ENCODE measurements around the gene RAB3A.

The RAB3A gene

GRCh38 chr19:18168673-18169381 lies 35.0 kb downstream of the RAB3A start:
- H3K4me3 ChIP-seq (ENCODE audit: low read depth in 1 of 2, low read length in 2 of 2): no peak overlapping the region
- H3K9ac ChIP-seq (ENCODE audit: low read depth in 1 of 2, low read length in 2 of 2): no peak overlapping the region
- no peaks in the 10 kb centered on the region for H3K27me3 ChIP-seq (ENCODE audit: control insufficient read depth in 1 of 2, insufficient read depth in 2 of 2, low read length in 2 of 2)
- peaks cover 6% of the 10 kb centered on the region in 2 donors for H3K4me1 ChIP-seq (ENCODE audit: control insufficient read depth in 1 of 2, insufficient read depth in 2 of 2, low read length in 2 of 2)
- no peak overlapping the region for H3K27ac ChIP-seq (ENCODE audit: low read depth, low read length)
- H3K36me3 ChIP-seq (ENCODE audit: control insufficient read depth in 1 of 2, insufficient read depth in 2 of 2, low read length in 2 of 2): peaks cover 11 to 35% of the 10 kb centered on the region in 2 donors
- no peaks in the 10 kb centered on the region for H3K9me3 ChIP-seq (ENCODE audit: control insufficient read depth in 1 of 2, low read length in 2 of 2)

- H3K27ac ChIP-seq (ENCODE audit: low read depth, low read length): no peak overlapping the region
- peaks cover 14 to 42% of the 10 kb centered on the region in 2 donors for H3K36me3 ChIP-seq (ENCODE audit: control insufficient read depth in 1 of 2, insufficient read depth in 2 of 2, low read length in 2 of 2)
Measured at GRCh38 chr19:18167975-18168645, 35.7 kb downstream of the RAB3A start.

GRCh38 chr19:18167011-18167410 lies 36.8 kb downstream of the RAB3A start:
- Histone ChIP-seq H3K4me3 (ENCODE audit: low read depth in 1 of 2, low read length in 2 of 2) (no peak overlapping the region), H3K9me3 (ENCODE audit: control insufficient read depth in 1 of 2, low read length in 2 of 2) (no peaks in the 10 kb centered on the region), H3K4me1 (ENCODE audit: control insufficient read depth in 1 of 2, insufficient read depth in 2 of 2, low read length in 2 of 2) (no peaks in the 10 kb centered on the region), H3K27ac (ENCODE audit: low read depth, low read length) (no peak overlapping the region), H3K27me3 (ENCODE audit: control insufficient read depth in 1 of 2, insufficient read depth in 2 of 2, low read length in 2 of 2) (no peaks in the 10 kb centered on the region), H3K9ac (ENCODE audit: low read depth in 1 of 2, low read length in 2 of 2) (no peak overlapping the region), H3K36me3 (ENCODE audit: control insufficient read depth in 1 of 2, insufficient read depth in 2 of 2, low read length in 2 of 2) (peaks cover 17 to 51% of the 10 kb centered on the region in 2 donors)

More at GRCh38 chr19:18167975-18168645, 35.7 kb downstream of the RAB3A start:
- H3K27me3 ChIP-seq (ENCODE audit: control insufficient read depth in 1 of 2, insufficient read depth in 2 of 2, low read length in 2 of 2): no peaks in the 10 kb centered on the region
- no peaks in the 10 kb centered on the region for H3K9me3 ChIP-seq (ENCODE audit: control insufficient read depth in 1 of 2, low read length in 2 of 2)
- H3K4me1 ChIP-seq (ENCODE audit: control insufficient read depth in 1 of 2, insufficient read depth in 2 of 2, low read length in 2 of 2): peaks cover 0 to 2% of the 10 kb centered on the region in 2 donors
- no peak overlapping the region for H3K9ac ChIP-seq (ENCODE audit: low read depth in 1 of 2, low read length in 2 of 2)
- no peak overlapping the region for H3K4me3 ChIP-seq (ENCODE audit: low read depth in 1 of 2, low read length in 2 of 2)

- Histone ChIP-seq H3K4me3 (ENCODE audit: low read depth in 1 of 2, low read length in 2 of 2) (no peak overlapping the region), H3K4me1 (ENCODE audit: control insufficient read depth in 1 of 2, insufficient read depth in 2 of 2, low read length in 2 of 2) (peaks cover 5 to 6% of the 10 kb centered on the region in 2 donors), H3K36me3 (ENCODE audit: control insufficient read depth in 1 of 2, insufficient read depth in 2 of 2, low read length in 2 of 2) (peaks cover 17 to 56% of the 10 kb centered on the region in 2 donors)
Measured at GRCh38 chr19:18165794-18166544, 37.9 kb downstream of the RAB3A start.

GRCh38 chr19:18164072-18164471 lies 39.8 kb downstream of the RAB3A start:
- peaks cover 17 to 52% of the 10 kb centered on the region in 2 donors for H3K36me3 ChIP-seq (ENCODE audit: control insufficient read depth in 1 of 2, insufficient read depth in 2 of 2, low read length in 2 of 2)
- no peak overlapping the region for H3K9ac ChIP-seq (ENCODE audit: low read depth in 1 of 2, low read length in 2 of 2)

More at GRCh38 chr19:18165794-18166544, 37.9 kb downstream of the RAB3A start:
- Histone ChIP-seq H3K27me3 (ENCODE audit: control insufficient read depth in 1 of 2, insufficient read depth in 2 of 2, low read length in 2 of 2) (no peaks in the 10 kb centered on the region), H3K9me3 (ENCODE audit: control insufficient read depth in 1 of 2, low read length in 2 of 2) (no peaks in the 10 kb centered on the region), H3K27ac (ENCODE audit: low read depth, low read length) (no peak overlapping the region), H3K9ac (ENCODE audit: low read depth in 1 of 2, low read length in 2 of 2) (no peak overlapping the region)

GRCh38 chr19:18161636-18162002 lies 42.2 kb downstream of the RAB3A start:
- Histone ChIP-seq H3K36me3 (ENCODE audit: control insufficient read depth in 1 of 2, insufficient read depth in 2 of 2, low read length in 2 of 2) (peaks cover 13 to 34% of the 10 kb centered on the region in 2 donors), H3K9me3 (ENCODE audit: control insufficient read depth in 1 of 2, low read length in 2 of 2) (no peaks in the 10 kb centered on the region), H3K27me3 (ENCODE audit: control insufficient read depth in 1 of 2, insufficient read depth in 2 of 2, low read length in 2 of 2) (no peaks in the 10 kb centered on the region), H3K4me3 (ENCODE audit: low read depth in 1 of 2, low read length in 2 of 2) (peak overlapping the region; percentile 13 to 51), H3K9ac (ENCODE audit: low read depth in 1 of 2, low read length in 2 of 2) (no peak overlapping the region), H3K27ac (ENCODE audit: low read depth, low read length) (no peak overlapping the region), H3K4me1 (ENCODE audit: control insufficient read depth in 1 of 2, insufficient read depth in 2 of 2, low read length in 2 of 2) (peaks cover 21 to 22% of the 10 kb centered on the region in 2 donors)

More at GRCh38 chr19:18164072-18164471, 39.8 kb downstream of the RAB3A start:
- Histone ChIP-seq H3K9me3 (ENCODE audit: control insufficient read depth in 1 of 2, low read length in 2 of 2) (no peaks in the 10 kb centered on the region), H3K4me3 (ENCODE audit: low read depth in 1 of 2, low read length in 2 of 2) (no peak overlapping the region), H3K27ac (ENCODE audit: low read depth, low read length) (no peak overlapping the region), H3K4me1 (ENCODE audit: control insufficient read depth in 1 of 2, insufficient read depth in 2 of 2, low read length in 2 of 2) (peaks cover 10 to 13% of the 10 kb centered on the region in 2 donors), H3K27me3 (ENCODE audit: control insufficient read depth in 1 of 2, insufficient read depth in 2 of 2, low read length in 2 of 2) (no peaks in the 10 kb centered on the region)

GRCh38 chr19:18160971-18161635 lies 42.7 kb downstream of the RAB3A start:
- no peaks in the 10 kb centered on the region for H3K9me3 ChIP-seq (ENCODE audit: control insufficient read depth in 1 of 2, low read length in 2 of 2)
- no peaks in the 10 kb centered on the region for H3K27me3 ChIP-seq (ENCODE audit: control insufficient read depth in 1 of 2, insufficient read depth in 2 of 2, low read length in 2 of 2)
- peak overlapping the region; percentile 43 to 63 for H3K9ac ChIP-seq (ENCODE audit: low read depth in 1 of 2, low read length in 2 of 2)
- H3K36me3 ChIP-seq (ENCODE audit: control insufficient read depth in 1 of 2, insufficient read depth in 2 of 2, low read length in 2 of 2): peaks cover 12 to 30% of the 10 kb centered on the region in 2 donors
- H3K4me3 ChIP-seq (ENCODE audit: low read depth in 1 of 2, low read length in 2 of 2): peak overlapping the region; percentile 40 to 51
- no peak overlapping the region for H3K27ac ChIP-seq (ENCODE audit: low read depth, low read length)
- peaks cover 26 to 27% of the 10 kb centered on the region in 2 donors for H3K4me1 ChIP-seq (ENCODE audit: control insufficient read depth in 1 of 2, insufficient read depth in 2 of 2, low read length in 2 of 2)

- H3K9ac ChIP-seq (ENCODE audit: low read depth in 1 of 2, low read length in 2 of 2): peak overlapping the region; percentile 43 to 63
- H3K27ac ChIP-seq (ENCODE audit: low read depth, low read length): no peak overlapping the region
- peaks cover 29 to 31% of the 10 kb centered on the region in 2 donors for H3K4me1 ChIP-seq (ENCODE audit: control insufficient read depth in 1 of 2, insufficient read depth in 2 of 2, low read length in 2 of 2)
- H3K36me3 ChIP-seq (ENCODE audit: control insufficient read depth in 1 of 2, insufficient read depth in 2 of 2, low read length in 2 of 2): peaks cover 7 to 27% of the 10 kb centered on the region in 2 donors
- H3K9me3 ChIP-seq (ENCODE audit: control insufficient read depth in 1 of 2, low read length in 2 of 2): no peaks in the 10 kb centered on the region
- H3K4me3 ChIP-seq (ENCODE audit: low read depth in 1 of 2, low read length in 2 of 2): peak overlapping the region; percentile 40 to 43
- no peaks in the 10 kb centered on the region for H3K27me3 ChIP-seq (ENCODE audit: control insufficient read depth in 1 of 2, insufficient read depth in 2 of 2, low read length in 2 of 2)
Measured at GRCh38 chr19:18160493-18160970, 43.3 kb downstream of the RAB3A start.

GRCh38 chr19:18159810-18160209 lies 44.0 kb downstream of the RAB3A start:
- H3K9ac ChIP-seq (ENCODE audit: low read depth in 1 of 2, low read length in 2 of 2): no peak overlapping the region
- H3K27ac ChIP-seq (ENCODE audit: low read depth, low read length): no peak overlapping the region
- H3K4me1 ChIP-seq (ENCODE audit: control insufficient read depth in 1 of 2, insufficient read depth in 2 of 2, low read length in 2 of 2): peaks cover 29 to 36% of the 10 kb centered on the region in 2 donors
- H3K4me3 ChIP-seq (ENCODE audit: low read depth in 1 of 2, low read length in 2 of 2): no peak overlapping the region
- peaks cover 6 to 28% of the 10 kb centered on the region in 2 donors for H3K36me3 ChIP-seq (ENCODE audit: control insufficient read depth in 1 of 2, insufficient read depth in 2 of 2, low read length in 2 of 2)
- no peaks in the 10 kb centered on the region for H3K9me3 ChIP-seq (ENCODE audit: control insufficient read depth in 1 of 2, low read length in 2 of 2)
- H3K27me3 ChIP-seq (ENCODE audit: control insufficient read depth in 1 of 2, insufficient read depth in 2 of 2, low read length in 2 of 2): no peaks in the 10 kb centered on the region
